PFSK-1 (cell line): ENCODE measurements around the gene LBH.

Source experiments
- FOXP2 ChIP-seq: optimal IDR thresholded peaks from 2 replicates; pipeline ENCODE3; 2011; ENCODE audit warnings: borderline replicate concordance, control low read depth, inconsistent platforms; ENCODE audit not compliant: insufficient read depth; ENCODE audit errors: extremely low read length, extremely low read depth
- POLR2AphosphoS5 ChIP-seq: IDR thresholded peaks from 2 replicates; pipeline ENCODE4 v1.6.1; 2012; ENCODE audit warnings: low read depth, mild to moderate bottlenecking, control low read depth, low read length, moderate library complexity
- REST ChIP-seq, 2 experiments: IDR thresholded peaks; 2 replicates each; pipeline versions ENCODE4 v1.6.1 to v1.8.0; 2011 to 2012; ENCODE audit warnings: low read depth in 2 of 2, low read length in 2 of 2, control low read depth in 1 of 2, inconsistent platforms in 1 of 2, mild to moderate bottlenecking in 1 of 2, moderate library complexity in 1 of 2; ENCODE audit not compliant: insufficient read depth in 1 of 2
- SIN3A ChIP-seq: IDR thresholded peaks from 2 replicates; pipeline ENCODE4 v1.6.1; 2012; ENCODE audit warnings: mild to moderate bottlenecking, low read length, moderate library complexity, borderline replicate concordance; ENCODE audit not compliant: insufficient read depth
- TAF1 ChIP-seq: IDR thresholded peaks from 2 replicates; pipeline ENCODE4 v1.6.1; 2012; ENCODE audit warnings: low read length, control low read depth, borderline replicate concordance; ENCODE audit not compliant: insufficient read depth

LBH gene

GRCh38 chr2:30283931-30284565, 52.7 kb downstream of the LBH start:
- TF ChIP-seq FOXP2 (no peak), REST (IDR thresholded peaks at IDR 0.05; ENCODE audit: insufficient read depth in 1 of 2, low read depth in 2 of 2, low read length in 2 of 2) (no peak), TAF1 (no peak), POLR2AphosphoS5 (no peak), SIN3A (no peak)

- TF ChIP-seq FOXP2 (no peak), SIN3A (no peak), POLR2AphosphoS5 (no peak), REST (IDR thresholded peaks at IDR 0.05; ENCODE audit: insufficient read depth in 1 of 2, low read depth in 2 of 2, low read length in 2 of 2) (no peak), TAF1 (no peak)
Measured at GRCh38 chr2:30285758-30286157, 54.4 kb downstream of the LBH start.

- TF ChIP-seq TAF1 (no peak), POLR2AphosphoS5 (no peak), SIN3A (no peak), FOXP2 (no peak), REST (IDR thresholded peaks at IDR 0.05; ENCODE audit: insufficient read depth in 1 of 2, low read depth in 2 of 2, low read length in 2 of 2) (no peak)
Measured at GRCh38 chr2:30287190-30287840, 56.0 kb downstream of the LBH start.

- no peak for TF ChIP-seq POLR2AphosphoS5
- no peak for TF ChIP-seq REST (IDR thresholded peaks at IDR 0.05; ENCODE audit: insufficient read depth in 1 of 2, low read depth in 2 of 2, low read length in 2 of 2)
- TF ChIP-seq SIN3A, result no peak
- no peak for TF ChIP-seq FOXP2
- TF ChIP-seq TAF1, result no peak
Measured at GRCh38 chr2:30287857-30288513, 56.7 kb downstream of the LBH start.
